ENCODE results near the gene RABL6.

RABL6 gene

GRCh38 chr9:136847088-136847825, 39.5 kb downstream of the RABL6 start:
- DNase-seq (ENCODE audit: low read depth) = no peak

- DNase-seq (ENCODE audit: low read depth) = peak; percentile 60
Observed at GRCh38 chr9:136847826-136848392, 40.2 kb downstream of the RABL6 start.

DNA sequence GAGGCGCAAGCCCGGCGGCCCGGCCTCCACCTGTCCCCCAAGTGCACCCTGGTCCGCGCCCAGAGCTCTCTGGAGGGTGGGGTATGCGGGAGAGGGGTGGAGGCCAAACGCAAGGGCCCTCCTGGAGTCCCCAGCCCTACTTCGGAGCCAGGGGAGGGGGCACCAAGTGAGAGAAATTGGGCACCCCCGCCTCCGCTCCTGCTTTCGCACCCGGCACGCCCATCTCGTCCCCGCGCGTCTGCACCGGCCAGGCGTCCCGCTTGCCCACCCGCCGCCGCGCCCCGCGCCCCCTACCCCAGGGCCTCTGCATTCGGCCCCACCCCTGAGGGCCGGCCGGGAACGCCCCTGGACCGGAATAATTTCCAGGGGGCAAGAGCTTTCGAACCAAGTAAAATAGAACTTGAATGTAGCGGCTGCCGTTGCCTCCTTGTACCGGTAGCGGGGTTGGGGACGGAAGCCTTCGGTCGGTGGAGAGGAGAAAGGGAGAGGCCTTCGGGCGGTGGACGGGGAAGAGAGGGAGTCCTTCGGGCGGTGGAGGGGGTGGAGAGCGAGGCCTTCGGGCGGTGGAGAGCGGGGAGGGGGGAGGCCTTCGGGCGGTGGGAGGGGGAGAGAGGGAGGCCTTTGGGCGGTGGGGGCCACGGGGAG, 40.8 kb downstream of the RABL6 start:
- no peak for DNase-seq (ENCODE audit: low read depth)

DNA sequence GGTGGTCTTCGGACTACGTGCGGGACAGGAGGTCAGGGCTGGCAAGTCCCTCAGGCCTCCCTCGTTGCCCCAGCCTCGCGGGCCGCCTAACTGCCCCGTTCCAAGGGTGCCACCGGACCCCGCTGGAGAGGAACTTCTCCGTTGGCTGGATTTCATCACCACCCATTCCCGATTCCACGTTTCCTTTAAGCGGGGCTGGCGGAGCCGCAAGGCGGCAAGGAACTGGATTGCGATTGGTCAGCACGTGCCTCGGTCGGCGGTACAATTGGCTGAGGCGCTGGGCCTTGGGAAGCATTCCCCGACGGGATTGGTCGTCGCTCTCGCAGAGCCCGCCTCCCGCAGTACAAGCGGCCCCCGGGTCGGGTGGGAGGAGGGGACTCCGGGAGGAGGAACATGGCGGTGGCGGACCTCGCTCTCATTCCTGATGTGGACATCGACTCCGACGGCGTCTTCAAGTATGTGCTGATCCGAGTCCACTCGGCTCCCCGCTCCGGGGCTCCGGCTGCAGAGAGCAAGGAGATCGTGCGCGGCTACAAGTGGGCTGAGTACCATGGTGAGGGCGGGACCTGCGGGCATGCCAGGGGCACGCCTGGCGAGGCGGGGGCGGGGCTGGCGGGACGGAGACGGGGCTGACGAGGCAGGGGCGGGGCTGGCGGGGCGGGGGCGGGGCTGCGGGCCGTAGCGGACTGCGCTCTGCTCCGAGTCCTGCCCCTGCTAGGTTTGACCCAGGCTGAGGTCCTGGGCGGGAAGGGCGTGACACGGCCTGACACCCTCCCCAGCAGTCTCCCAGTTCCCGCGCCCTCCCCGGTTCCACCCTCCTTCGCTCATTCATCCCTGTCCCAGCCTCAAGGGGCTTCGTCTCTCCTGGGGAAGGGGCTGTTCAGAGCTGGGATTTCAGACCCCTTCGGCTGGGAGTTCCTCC, 41.6 kb downstream of the RABL6 start, which contains the start of gene PHPT1:
PHPT1 (plus strand) TSS at position 372 of the 922 bp plus-strand sequence; CDS start at position 394, 22 bp downstream.
- DNase-seq (ENCODE audit: low read depth) = peak; percentile 94

DNA sequence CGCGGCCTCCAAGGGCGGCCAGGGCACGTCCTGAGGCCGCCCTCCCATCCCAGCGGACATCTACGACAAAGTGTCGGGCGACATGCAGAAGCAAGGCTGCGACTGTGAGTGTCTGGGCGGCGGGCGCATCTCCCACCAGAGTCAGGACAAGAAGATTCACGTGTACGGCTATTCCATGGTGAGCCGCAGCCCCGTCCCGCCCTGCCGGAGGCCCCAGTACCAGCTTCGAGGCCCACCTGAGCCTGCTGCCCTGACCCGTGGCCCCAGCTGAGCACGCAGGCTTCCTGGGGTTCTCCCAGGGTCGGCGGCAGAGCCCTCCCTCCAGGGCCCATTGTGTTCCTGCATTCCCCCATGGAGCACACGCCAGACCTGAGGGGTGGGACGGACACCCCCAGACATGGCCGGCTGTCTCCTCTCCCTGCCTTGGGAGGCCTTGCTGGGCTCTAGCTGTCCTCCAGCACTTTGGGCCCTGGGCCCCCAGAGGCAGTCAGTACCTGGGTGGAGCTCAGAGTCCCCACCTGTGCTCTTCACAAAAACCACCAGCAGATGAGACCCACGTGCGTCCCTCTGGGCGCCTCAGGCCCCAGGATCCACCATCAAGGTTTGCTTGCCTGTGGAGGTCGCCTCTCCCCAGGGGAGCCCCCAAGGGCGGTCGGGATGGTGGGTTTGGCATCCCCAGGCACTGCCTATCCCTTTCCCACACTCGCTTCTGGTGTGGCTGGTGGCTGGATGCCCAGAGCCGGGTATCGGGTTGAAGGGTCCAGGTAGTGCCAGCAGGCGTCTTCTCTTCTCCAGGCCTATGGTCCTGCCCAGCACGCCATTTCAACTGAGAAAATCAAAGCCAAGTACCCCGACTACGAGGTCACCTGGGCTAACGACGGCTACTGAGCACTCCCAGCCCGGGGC, 42.5 kb downstream of the RABL6 start:
- DNase-seq (ENCODE audit: low read depth) = no peak

GRCh38 chr9:136850866-136851775, 43.4 kb downstream of the RABL6 start:
- DNase-seq (ENCODE audit: low read depth) = no peak

GRCh38 chr9:136851941-136852663, 44.4 kb downstream of the RABL6 start, which contains the start of gene MAMDC4:
TSS of gene MAMDC4 (plus strand) at chr9:136852346. CDS start at chr9:136852417, 71 bp downstream.
- no peak for DNase-seq (ENCODE audit: low read depth)

DNA sequence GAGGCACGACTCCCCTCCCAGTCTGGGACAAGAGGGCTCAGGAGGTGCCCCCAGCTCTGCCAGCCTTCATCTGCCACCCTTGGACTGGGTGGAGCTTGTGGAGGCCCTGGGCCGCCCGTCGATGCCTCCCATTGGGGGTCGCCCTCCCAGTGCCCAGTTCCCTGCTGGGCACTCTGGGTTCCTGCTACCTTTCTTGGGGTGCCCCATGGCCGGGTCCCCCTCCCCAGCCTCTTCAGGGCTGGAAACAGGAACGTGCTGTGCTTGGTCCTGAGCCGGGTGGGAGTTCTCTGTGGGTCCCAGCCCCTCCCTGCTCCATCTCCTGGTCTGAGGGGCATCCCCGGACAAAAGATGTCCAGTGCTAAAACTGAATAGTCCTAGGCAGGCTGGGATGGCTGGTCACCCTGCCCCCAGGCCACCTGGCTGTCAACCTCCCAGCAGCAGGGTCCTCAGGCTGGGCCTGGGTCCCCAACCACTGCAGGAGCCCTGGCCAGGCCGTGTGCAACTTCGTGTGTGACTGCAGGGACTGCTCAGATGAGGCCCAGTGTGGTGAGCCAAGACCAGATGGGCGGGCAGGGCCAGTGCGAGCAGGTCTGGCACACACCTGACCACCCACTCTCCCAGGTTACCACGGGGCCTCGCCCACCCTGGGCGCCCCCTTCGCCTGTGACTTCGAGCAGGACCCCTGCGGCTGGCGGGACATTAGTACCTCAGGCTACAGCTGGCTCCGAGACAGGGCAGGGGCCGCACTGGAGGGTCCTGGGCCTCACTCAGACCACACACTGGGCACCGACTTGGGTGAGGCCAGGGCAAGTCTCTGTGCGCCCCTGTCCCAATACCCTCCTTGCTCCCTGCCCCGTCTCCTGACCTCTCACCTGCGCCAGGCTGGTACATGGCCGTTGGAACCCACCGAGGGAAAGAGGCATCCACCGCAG, 45.2 kb downstream of the RABL6 start:
- no peak for DNase-seq (ENCODE audit: low read depth)

DNA sequence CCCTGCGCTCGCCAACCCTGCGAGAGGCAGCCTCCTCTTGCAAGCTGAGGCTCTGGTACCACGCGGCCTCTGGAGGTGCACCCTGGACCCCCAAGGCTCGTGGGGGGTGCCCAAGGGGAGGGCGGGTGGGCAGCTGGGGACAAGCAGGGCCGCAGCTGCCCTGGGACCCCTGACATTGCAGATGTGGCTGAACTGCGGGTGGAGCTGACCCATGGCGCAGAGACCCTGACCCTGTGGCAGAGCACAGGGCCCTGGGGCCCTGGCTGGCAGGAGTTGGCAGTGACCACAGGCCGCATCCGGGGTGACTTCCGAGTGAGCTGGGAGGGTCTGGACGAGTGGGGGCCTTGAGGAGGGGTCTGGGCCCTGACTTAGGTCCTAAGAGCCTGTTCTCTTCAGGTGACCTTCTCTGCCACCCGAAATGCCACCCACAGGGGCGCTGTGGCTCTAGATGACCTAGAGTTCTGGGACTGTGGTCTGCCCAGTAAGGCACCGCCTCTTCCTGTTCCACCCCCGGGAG, 45.9 kb downstream of the RABL6 start:
- DNase-seq (ENCODE audit: low read depth) = no peak

DNA sequence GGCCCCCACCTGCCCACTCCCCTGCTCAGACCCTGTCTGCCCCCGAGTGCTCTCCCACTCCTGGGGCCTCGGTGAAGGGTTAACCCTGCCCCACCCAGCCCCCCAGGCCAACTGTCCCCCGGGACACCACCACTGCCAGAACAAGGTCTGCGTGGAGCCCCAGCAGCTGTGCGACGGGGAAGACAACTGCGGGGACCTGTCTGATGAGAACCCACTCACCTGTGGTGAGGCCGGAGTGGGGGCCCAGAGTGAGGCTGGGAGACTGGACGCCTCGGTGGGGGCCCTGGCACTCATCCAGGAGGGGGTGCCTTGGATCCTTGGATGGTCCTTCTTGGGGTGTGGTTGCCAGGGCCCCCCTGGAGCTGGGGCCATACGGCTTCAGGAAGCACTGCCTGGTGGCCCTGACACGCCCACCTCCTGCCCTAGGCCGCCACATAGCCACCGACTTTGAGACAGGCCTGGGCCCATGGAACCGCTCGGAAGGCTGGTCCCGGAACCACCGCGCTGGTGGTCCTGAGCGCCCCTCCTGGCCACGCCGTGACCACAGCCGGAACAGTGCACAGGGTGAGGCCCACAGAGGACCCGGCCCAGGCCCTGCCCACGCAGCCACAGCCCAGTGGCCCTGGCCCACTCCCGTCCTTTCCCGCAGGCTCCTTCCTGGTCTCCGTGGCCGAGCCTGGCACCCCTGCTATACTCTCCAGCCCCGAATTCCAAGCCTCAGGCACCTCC, 46.5 kb downstream of the RABL6 start:
- DNase-seq (ENCODE audit: low read depth) = no peak

GRCh38 chr9:136854842-136855460, 47.2 kb downstream of the RABL6 start:
- no peak for DNase-seq (ENCODE audit: low read depth)

GRCh38 chr9:136855461-136856078, 47.8 kb downstream of the RABL6 start:
- DNase-seq (ENCODE audit: low read depth) = no peak

DNA sequence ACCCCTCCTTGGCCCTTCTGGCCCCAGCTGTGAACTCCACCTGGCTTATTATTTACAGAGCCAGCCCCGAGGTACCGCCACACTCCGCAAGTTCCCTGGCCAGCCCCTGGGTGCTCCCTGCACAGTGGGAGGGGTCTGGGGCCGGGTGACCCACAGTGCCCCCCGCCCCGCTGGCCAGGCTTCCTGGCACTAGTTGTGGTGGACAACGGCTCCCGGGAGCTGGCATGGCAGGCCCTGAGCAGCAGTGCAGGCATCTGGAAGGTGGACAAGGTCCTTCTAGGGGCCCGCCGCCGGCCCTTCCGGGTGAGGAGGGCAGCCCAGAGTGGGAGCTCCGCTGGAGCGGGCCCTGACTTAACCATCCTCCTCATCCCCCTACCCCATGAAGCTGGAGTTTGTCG, 48.3 kb downstream of the RABL6 start:
- no peak for DNase-seq (ENCODE audit: low read depth)

DNA sequence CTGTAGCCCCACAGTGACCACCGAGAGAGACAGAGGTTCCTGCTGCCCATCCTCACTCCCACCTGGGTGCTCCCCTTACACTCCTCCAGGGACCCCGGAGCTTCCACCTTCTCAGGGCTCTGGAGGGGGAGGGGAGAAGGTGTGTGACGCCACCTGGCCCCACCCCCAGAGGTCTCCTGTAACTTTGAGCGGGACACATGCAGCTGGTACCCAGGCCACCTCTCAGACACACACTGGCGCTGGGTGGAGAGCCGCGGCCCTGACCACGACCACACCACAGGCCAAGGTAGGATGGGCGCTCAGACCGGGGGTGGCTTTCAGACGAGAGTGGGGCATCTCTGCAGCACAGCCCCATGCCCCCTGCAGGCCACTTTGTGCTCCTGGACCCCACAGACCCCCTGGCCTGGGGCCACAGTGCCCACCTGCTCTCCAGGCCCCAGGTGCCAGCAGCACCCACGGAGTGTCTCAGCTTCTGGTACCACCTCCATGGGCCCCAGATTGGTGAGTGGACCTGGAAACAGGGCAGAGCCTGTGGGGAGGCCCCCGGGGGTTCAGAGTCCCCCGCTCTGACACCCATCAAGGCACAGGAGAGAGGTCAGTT, 48.9 kb downstream of the RABL6 start:
- DNase-seq (ENCODE audit: low read depth) = no peak

DNA sequence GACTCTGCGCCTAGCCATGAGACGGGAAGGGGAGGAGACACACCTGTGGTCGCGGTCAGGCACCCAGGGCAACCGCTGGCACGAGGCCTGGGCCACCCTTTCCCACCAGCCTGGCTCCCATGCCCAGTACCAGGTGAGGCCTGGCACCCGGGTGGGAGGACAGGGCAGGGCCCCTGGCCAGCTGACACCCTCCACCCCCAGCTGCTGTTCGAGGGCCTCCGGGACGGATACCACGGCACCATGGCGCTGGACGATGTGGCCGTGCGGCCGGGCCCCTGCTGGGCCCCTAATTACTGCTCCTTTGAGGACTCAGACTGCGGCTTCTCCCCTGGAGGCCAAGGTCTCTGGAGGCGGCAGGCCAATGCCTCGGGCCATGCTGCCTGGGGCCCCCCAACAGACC, 49.4 kb downstream of the RABL6 start:
- no peak for DNase-seq (ENCODE audit: low read depth)

Measured in activated T-helper 9 cell treated with anti-CD3 and anti-CD28 coated beads, Interleukin-2, amount 50 U/mL, for 16 hours (primary cell).